Epidermal melanocyte (primary cell): ENCODE measurements around the gene SORCS1.
A peak's percentile ranks its signal among the peaks of the same experiment; 100 is the strongest.
"Not testable (repeated sequence)": the region's sequence is repeated elsewhere in the genome, so short reads cannot be mapped to it uniquely, and the experiment has no call there.

ENCODE experiments used
- DNase-seq: peaks from one replicate; pipeline ENCODE4 v3.0.0; 2011; ENCODE audit warnings: low spot score; ENCODE audit not compliant: insufficient read length

The SORCS1 gene

GRCh38 chr10:107051769-107052168 is 112.7 kb downstream of the SORCS1 start:
- no peak for DNase-seq

DNA sequence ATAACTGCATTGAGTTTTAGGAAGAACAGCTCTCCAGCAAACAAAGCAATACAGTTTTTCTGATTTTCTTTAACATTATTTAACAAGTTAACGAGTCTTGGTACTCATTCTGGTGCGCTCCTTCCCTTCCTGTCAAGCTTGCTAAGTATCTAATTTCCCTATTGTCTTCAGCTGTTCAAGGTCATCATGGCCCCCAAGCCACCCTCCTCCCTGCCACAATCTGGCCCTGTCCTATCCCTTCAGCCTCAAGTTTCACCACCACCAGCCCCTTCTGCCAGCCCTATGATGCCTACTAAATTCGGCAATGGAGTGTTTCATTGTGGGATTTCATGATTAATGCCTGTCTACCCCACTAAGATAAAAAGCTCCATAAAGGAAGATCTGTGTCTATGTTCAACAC is 121.0 kb downstream of the SORCS1 start:
- DNase-seq, result no peak

DNA sequence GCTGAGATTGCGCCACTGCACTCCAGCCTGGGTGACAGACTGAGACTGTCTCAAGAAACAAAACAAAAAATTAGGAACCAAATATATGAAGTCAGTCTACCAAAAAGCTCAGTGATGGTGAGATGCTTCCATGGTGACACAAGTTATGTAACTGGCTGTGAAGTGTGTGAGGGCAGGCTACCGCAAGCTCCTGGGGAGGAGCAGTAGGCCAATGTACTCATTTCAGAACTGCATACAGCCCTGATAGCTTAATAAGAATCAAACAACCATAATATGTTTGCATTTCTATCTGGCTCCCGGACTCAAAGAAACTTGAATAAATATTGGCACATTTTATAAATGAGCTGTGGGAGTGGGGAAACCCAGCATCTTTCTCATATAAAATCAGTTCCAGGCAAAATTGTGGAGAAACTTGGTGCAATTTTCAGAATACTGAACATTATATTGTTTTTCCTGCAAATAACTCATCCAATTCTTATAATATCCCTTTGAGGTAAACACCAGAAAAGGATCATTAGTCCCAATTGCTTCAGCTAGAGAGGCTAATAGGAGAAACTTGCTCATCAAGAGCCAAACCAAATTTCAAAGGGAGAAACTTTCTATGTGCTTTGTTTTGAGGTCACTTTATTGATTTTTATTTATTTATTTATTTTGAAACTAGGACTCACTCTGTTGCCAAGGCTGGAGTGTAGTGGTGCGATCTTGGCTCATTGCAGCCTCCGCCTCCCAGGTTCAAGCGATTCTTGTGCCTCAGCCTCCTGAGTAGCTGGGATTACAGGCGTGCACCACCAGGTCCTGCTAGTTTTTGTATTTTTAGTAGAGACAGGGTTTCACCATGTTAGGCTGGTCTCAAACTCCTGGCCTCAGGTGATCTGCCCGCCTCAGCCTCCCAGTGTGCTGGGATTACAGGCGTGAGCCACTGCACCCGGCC is 127.0 kb downstream of the SORCS1 start:
- DNase-seq, result no peak

- DNase-seq, result no peak
These were observed 130.6 kb downstream of the SORCS1 start for GRCh38 chr10:107033799-107034422.

- no peak for DNase-seq
These were observed 131.7 kb downstream of the SORCS1 start for GRCh38 chr10:107032700-107033401.

GRCh38 chr10:107031931-107032699 is 132.4 kb downstream of the SORCS1 start:
- DNase-seq, result peak; percentile 69

GRCh38 chr10:107028236-107028635 is 136.3 kb downstream of the SORCS1 start:
- no peak for DNase-seq

DNA sequence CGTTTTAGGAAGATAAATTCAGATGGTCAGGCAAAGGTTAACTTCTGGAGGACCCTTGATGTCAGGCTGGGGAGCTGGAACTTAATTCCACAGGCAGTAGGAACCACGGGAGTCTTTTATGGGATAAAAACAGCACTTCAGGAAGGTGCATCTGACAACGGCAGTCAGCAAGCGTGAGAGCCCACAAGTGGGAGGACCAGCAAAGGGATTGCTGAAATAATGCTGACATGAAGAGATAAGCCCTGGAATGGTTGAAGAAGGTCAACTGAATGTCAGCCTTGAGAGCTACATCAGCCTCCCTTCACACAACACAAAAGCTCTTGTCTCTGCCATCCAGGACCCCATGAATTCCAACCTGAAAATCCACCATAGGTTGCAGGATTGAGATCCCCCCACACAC is 138.8 kb downstream of the SORCS1 start:
- DNase-seq, result no peak

DNA sequence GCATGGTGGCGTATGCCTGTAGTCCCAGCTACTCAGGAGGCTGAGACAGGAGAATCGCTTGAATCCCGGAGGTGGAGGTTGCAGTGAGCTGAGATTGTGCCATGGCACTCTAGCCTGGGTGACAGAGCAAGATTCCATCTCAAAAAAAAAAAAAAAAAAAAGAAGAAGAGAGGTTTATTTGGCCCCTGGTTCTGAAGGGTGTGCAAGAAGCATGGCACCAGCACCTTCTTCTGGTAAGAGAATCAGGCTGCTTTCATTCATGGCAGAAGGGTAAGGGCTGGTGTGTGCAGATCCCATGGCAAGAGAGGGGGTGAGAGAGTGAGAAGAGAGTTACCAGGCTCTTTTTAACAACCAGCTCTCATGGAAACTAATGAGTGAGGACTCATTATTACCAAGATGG is 140.5 kb downstream of the SORCS1 start:
- DNase-seq, result not testable (repeated sequence)

DNA sequence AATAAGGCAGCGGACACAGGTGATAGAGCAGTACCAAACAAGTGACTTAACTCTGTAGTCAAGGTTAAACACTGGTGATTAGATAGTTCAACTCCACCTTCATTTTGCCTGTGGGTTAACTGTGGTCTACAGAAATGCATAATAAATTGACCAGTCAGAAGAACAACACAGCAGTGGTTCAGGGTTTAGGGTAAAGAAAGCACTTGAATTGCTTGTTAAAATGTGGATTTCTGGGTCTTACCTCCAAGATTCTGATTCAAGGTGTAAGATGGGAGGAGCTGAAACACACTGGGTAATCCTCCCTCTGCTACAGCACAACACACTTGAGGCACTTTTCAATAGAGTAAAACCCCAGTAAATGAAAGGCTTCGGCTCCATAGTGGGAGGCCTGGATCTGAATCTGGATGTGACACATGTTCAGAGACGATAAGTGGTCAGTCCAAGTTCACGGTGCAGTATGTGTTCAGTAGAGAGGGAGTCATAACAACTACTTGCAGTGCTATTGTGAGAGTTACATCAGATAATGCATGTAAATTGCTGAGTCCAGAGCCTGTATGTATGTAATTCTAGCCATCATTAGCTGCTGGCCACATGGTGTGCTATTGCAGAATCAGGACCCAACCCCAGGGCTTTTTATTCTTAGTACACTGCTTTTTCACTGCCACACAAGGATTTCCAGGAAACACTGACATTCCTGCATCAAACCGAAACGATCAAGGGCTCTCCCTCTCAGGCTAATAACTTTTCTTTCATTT is 141.7 kb downstream of the SORCS1 start:
- no peak for DNase-seq

GRCh38 chr10:107019154-107019553 is 145.4 kb downstream of the SORCS1 start:
- DNase-seq, result no peak

GRCh38 chr10:107013258-107014006 is 151.1 kb downstream of the SORCS1 start:
- DNase-seq, result no peak

- DNase-seq, result no peak
These were observed 152.5 kb downstream of the SORCS1 start for GRCh38 chr10:107011992-107012391.

DNA sequence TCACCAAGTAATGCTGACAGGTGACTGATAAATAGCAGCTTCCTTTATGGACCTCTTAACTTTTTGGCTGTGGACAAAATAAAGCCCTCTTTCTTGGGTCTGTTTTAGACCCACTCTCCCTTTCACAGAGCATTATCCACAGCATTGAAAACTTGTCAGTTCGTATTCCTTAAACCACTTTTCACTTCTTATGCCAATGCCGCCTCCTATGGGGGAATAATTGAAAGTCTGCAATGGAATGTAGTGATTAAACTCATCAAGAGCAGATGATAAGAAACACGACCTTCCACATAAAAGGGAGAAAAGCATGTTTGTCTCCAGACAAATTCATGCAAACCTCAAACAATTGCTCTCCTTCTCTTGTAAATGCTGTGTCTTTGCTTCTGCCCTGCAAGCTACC is 153.4 kb downstream of the SORCS1 start:
- no peak for DNase-seq

DNA sequence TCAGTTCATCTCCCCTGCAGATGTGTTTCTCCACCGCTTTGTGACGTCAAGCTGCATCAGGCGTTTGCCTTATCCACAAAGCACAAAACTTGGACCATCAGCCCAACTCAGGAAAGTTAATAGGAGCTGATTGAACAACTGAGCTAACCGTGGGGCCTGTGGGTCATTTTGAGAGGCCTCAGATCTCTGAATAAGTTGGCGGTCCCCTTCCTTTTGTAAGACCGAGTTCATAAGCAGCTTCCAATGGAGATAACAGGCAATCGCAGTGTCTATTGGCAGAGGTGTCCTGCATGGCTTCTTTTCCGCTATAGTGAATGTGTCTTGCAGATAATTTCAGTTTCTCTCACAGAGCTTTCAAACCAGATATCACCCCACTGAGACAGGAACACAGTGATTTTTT is 154.0 kb downstream of the SORCS1 start:
- DNase-seq, result no peak

DNA sequence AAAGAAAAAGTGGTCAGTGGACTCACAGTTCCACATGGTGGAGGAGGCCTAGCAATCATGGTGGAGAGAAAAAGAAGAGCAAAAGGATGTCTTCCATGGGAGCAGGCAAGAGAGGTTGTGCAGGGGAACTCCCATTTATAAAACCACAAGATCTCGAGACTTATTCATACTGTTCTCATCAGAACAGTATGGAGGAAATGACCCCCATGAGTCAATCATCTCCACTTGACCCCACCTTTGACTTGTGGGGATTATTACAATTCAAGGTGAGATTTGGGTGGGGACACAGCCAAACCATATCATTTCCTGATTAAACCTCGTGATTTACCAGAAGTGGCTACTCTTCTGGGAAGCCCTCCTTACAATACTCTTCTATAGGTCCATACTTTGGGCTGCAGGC is 160.1 kb downstream of the SORCS1 start:
- DNase-seq, result no peak

GRCh38 chr10:107002068-107002467 is 162.4 kb downstream of the SORCS1 start:
- no peak for DNase-seq

GRCh38 chr10:106999118-106999707 is 165.3 kb downstream of the SORCS1 start:
- no peak for DNase-seq

- no peak for DNase-seq
These were observed 166.8 kb downstream of the SORCS1 start for GRCh38 chr10:106997721-106998120.

DNA sequence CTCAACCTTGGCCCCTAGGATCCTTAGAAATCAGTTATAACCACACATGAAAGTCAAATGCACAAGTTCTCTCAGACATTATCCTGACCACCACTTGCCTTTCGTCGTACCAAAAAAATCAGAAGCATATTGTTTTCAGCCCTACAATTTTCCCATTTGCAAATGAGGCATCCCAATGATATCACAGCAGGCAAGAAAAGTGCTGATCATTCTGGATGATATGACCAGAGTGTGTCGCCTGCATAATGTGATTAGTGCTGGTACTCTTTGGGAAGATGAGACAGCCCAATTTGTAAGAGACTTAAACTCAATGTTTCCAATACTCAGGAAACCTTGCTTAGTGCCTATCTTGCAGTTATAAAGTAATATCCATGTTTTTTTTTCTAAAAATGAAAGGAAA is 168.0 kb downstream of the SORCS1 start:
- DNase-seq, result no peak
